Tibial nerve (tissue), 4 donors: ENCODE data around the gene JAKMIP1. TPM values are rescaled to one million over a fixed set of nuclear protein-coding genes. Genes with fewer than 3 reads are reported as not detected.

Experiments
- DNase-seq, 2 donors: peaks; one replicate each; pipeline ENCODE4 v3.0.0-alpha.2; 2019; ENCODE audit warnings: low spot score in 2 of 2
- H3K27ac ChIP-seq, 4 donors: fragments of 200-600 bp; sonication (generic) in 3 of 4; one replicate each; pipeline ENCODE4 v1.5.1; 2017 to 2019; ENCODE audit warnings: mild to moderate bottlenecking in 1 of 4
- H3K27me3 ChIP-seq, 2 donors: fragments of 200-600 bp; sonication (generic) in 1 of 2; one replicate each; pipeline versions ENCODE4 v1.5.1 to v1.6.0; 2017 to 2019
- H3K36me3 ChIP-seq, 3 donors: fragments of 200-600 bp; sonication (generic); one replicate each; pipeline ENCODE4 v1.5.1; 2018 to 2019
- H3K4me1 ChIP-seq, 4 donors: fragments of 200-600 bp; sonication (generic) in 3 of 4; one replicate each; pipeline ENCODE4 v1.5.1; 2017 to 2019
- H3K4me3 ChIP-seq, 4 donors: fragments of 200-600 bp; sonication (generic) in 3 of 4; one replicate each; pipeline ENCODE4 v1.5.1; 2017 to 2019; ENCODE audit warnings: mild to moderate bottlenecking in 1 of 4, moderate library complexity in 1 of 4
- H3K9me3 ChIP-seq, 4 donors: fragments of 200-600 bp; sonication (generic) in 3 of 4; one replicate each; pipeline ENCODE4 v1.5.1; 2017 to 2019
- EP300 ChIP-seq, 2 donors: sonication (generic); formaldehyde crosslinking; IDR thresholded peaks; one replicate each; pipeline ENCODE4 v1.6.1; 2017; ENCODE audit warnings: antibody characterized with exemption in 2 of 2, mild to moderate bottlenecking in 1 of 2
- POLR2A ChIP-seq, 2 donors: fragments of 450-650 bp; IDR thresholded peaks; one replicate each; pipeline ENCODE4 v1.6.1; 2017; ENCODE audit warnings: antibody characterized with exemption in 2 of 2, mild to moderate bottlenecking in 2 of 2, moderate library complexity in 2 of 2
- WGBS, 2 donors: methylation state at CpG; one replicate each; pipeline ENCODE4 v1.1.5; 2018; 5-methylcytosine and 5-hydroxymethylcytosine counted together
- total RNA-seq, 4 donors: library from RNA; depleted of rRNA; stranded (reverse); fragments of >200 nt; gene quantifications; one replicate each; pipeline ENCODE4 v1.1.0, GENCODE V29; 2016
- TF ChIP-seq, protein P1 (sequence below), 5 experiments: fragments of 200-600 bp in 3 of 5; fragments of 450-650 bp in 2 of 5; sonication (generic) in 3 of 5; IDR thresholded peaks; one replicate each; pipeline ENCODE4 v1.5.1; 2016 to 2019; ENCODE audit warnings: antibody characterized with exemption in 5 of 5, mild to moderate bottlenecking in 3 of 5, moderate library complexity in 2 of 5

JAKMIP1 gene
- total RNA-seq, 4 donors from 2014 or later = 0.30 to 2.5 (median 1.2) TPM

- no peak overlapping the region for H3K4me3 ChIP-seq
- no peaks in the 10 kb centered on the region for H3K9me3 ChIP-seq
- H3K36me3 ChIP-seq = no peaks in the 10 kb centered on the region
- H3K27me3 ChIP-seq = peaks cover 0 to 2% of the 10 kb centered on the region in 2 donors
- 74 to 76% methylated on average over 12 of the region's 12 CpGs for WGBS, 2 donors
- H3K4me1 ChIP-seq = no peaks in the 10 kb centered on the region
- H3K27ac ChIP-seq = no peak overlapping the region
- TF ChIP-seq POLR2A (IDR thresholded peaks at IDR 0.05) (no peak), EP300 (IDR thresholded peaks at IDR 0.05) (no peak)
- TF ChIP-seq, protein P1, sequence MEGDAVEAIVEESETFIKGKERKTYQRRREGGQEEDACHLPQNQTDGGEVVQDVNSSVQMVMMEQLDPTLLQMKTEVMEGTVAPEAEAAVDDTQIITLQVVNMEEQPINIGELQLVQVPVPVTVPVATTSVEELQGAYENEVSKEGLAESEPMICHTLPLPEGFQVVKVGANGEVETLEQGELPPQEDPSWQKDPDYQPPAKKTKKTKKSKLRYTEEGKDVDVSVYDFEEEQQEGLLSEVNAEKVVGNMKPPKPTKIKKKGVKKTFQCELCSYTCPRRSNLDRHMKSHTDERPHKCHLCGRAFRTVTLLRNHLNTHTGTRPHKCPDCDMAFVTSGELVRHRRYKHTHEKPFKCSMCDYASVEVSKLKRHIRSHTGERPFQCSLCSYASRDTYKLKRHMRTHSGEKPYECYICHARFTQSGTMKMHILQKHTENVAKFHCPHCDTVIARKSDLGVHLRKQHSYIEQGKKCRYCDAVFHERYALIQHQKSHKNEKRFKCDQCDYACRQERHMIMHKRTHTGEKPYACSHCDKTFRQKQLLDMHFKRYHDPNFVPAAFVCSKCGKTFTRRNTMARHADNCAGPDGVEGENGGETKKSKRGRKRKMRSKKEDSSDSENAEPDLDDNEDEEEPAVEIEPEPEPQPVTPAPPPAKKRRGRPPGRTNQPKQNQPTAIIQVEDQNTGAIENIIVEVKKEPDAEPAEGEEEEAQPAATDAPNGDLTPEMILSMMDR (IDR thresholded peaks at IDR 0.05) = no peak
- DNase-seq = no peak
Observed at GRCh38 chr4:6236816-6237390, 36.6 kb upstream of the JAKMIP1 start.

DNA sequence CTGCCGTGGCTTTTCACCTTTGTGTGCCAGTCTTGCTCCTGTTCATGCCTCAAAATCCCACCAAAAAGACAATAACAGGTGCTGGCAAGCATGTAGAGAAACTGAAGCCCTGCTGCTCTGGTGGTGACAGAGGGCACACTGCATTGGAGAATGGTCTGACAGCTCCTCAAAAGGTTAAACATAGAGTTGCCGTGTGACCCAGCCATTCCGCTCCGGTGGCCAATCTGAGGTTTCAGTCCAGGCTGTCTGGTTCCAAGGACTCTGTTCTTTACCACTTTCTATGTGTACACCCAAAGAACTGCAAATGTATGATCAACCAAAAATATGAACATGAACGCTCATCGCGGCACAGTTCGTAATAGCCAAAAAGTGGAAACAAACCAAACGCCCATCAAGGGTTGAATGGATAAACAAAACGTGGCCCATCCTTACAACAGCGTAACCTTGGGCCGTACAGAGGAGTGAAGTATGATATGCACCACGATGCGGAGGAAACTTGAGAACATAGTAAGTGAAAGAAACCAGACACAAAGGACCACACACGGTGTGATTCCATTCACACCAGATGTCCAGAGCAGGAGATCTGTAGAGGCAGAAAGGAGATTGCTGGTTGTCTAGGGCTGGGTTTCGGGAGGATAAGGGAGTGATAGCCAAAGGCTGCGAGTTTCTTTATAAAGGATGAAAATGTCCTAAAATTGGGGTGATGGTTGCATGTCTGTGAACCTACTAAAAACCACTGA is 35.7 kb upstream of the JAKMIP1 start:
- Histone ChIP-seq H3K9me3 (no peaks in the 10 kb centered on the region), H3K27ac (no peak overlapping the region), H3K4me1 (no peaks in the 10 kb centered on the region), H3K36me3 (no peaks in the 10 kb centered on the region), H3K4me3 (no peak overlapping the region), H3K27me3 (no peaks in the 10 kb centered on the region)
- no peak for TF ChIP-seq POLR2A (IDR thresholded peaks at IDR 0.05)
- TF ChIP-seq, protein P1 (IDR thresholded peaks at IDR 0.05) = no peak
- no peak for TF ChIP-seq EP300 (IDR thresholded peaks at IDR 0.05)
- WGBS, 2 donors = 58 to 65% methylated on average over 17 of the region's 17 CpGs
- DNase-seq = no peak

DNA sequence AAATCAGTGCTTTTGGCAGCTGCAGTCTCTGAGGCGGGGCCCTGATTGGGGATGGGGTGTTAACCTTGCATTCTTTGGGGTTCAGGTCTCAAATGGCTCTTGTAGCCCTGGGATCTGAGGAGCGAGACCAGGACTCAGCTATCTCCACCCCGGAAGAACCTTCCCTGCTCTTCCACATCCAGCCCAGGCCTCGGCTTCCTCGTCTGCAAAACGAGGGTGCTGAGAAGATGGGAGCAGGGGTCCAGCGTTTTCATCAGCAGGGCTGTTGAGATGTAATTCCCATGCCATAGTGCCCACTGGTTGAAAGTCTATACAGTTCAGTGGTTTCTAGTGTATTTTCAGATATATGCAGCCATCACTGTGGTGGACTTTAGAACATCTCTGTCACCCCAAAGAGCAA is 34.7 kb upstream of the JAKMIP1 start:
- H3K36me3 ChIP-seq = no peaks in the 10 kb centered on the region
- no peaks in the 10 kb centered on the region for H3K9me3 ChIP-seq
- DNase-seq = no peak
- TF ChIP-seq EP300 (IDR thresholded peaks at IDR 0.05) (no peak), POLR2A (IDR thresholded peaks at IDR 0.05) (no peak)
- TF ChIP-seq, protein P1 (IDR thresholded peaks at IDR 0.05) = no peak
- WGBS, 2 donors = 73 to 80% methylated on average over 7 of the region's 7 CpGs
- no peaks in the 10 kb centered on the region for H3K27me3 ChIP-seq
- H3K27ac ChIP-seq = no peak overlapping the region
- H3K4me3 ChIP-seq = no peak overlapping the region
- H3K4me1 ChIP-seq = no peaks in the 10 kb centered on the region

DNA sequence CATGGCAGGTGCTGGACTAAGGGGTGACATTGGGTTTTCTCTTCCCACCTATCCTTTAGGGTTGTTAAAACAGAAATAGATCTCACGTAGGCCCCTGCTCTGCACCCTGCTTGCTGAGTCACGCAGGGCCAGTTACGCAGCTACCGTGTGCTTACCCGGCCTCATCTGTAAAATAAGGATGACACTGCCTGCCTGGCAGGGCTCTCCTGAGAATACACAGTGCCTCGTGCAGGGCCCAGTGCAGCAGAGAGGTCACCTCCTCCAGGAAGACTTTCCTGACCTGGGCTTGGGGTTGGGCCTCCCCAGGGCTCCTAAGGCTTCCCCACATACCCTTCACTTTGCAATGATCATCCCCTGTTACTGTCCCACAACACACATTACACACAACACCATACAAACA is 33.6 kb upstream of the JAKMIP1 start:
- H3K4me3 ChIP-seq = no peak overlapping the region
- WGBS, 2 donors = 71 to 74% methylated on average over 6 of the region's 6 CpGs
- DNase-seq = no peak

More for the DNA sequence above, 33.6 kb upstream of the JAKMIP1 start:
- H3K27me3 ChIP-seq = no peaks in the 10 kb centered on the region
- TF ChIP-seq, protein P1 (IDR thresholded peaks at IDR 0.05) = no peak
- no peak for TF ChIP-seq EP300 (IDR thresholded peaks at IDR 0.05)
- TF ChIP-seq POLR2A (IDR thresholded peaks at IDR 0.05) = no peak
- H3K27ac ChIP-seq = no peak overlapping the region
- no peaks in the 10 kb centered on the region for H3K36me3 ChIP-seq
- no peaks in the 10 kb centered on the region for H3K4me1 ChIP-seq
- H3K9me3 ChIP-seq = no peaks in the 10 kb centered on the region
